WTC11 (cell line): Measurements from ENCODE around the gene USH2A. TPM values are rescaled to one million over a fixed set of nuclear protein-coding genes. Genes with fewer than 3 reads are reported as not detected.

Experiments
- ATAC-seq: fragments of 200-7000 bp; cut with Tn5 transposase; 2 replicates; pipeline ENCODE4 v1.10.0; 2021; ENCODE audit warnings: mild to moderate bottlenecking, moderate library complexity
- CTCF ChIA-PET: fragments of 300-600 bp; sonication (Branson Sonifier 250); formaldehyde crosslinking; loops from one replicate; lab custom pipeline; 2021; ENCODE audit warnings: antibody characterized with exemption; lab: Charles Lee
- POLR2A ChIA-PET: fragments of 350-600 bp; sonication (Branson Sonifier 250); formaldehyde crosslinking; loops from one replicate; lab custom pipeline; 2021; ENCODE audit warnings: antibody characterized with exemption; lab: Charles Lee
- DNase-seq: peaks from one replicate; pipeline ENCODE4 v3.0.0; 2021; ENCODE audit warnings: low spot score
- H3K27ac Mint-ChIP-seq: 2 replicates; pipeline ENCODE4 v1.8.0; 2021; ENCODE audit warnings: mixed read lengths
- H3K27me3 Mint-ChIP-seq: 2 replicates; pipeline ENCODE4 v1.8.0; 2021; ENCODE audit warnings: low read depth, mild to moderate bottlenecking, moderate library complexity, mixed read lengths
- H3K36me3 Mint-ChIP-seq: 2 replicates; pipeline ENCODE4 v1.8.0; 2021; ENCODE audit warnings: mixed read lengths
- H3K4me1 Mint-ChIP-seq: 2 replicates; pipeline ENCODE4 v1.8.0; 2022; ENCODE audit warnings: mixed read lengths
- H3K4me3 Mint-ChIP-seq: 2 replicates; pipeline ENCODE4 v1.8.0; 2021; ENCODE audit warnings: mild to moderate bottlenecking, moderate library complexity, mixed read lengths
- H3K9me3 Mint-ChIP-seq: 2 replicates; pipeline ENCODE4 v1.8.0; 2021; ENCODE audit warnings: mixed read lengths
- ATF3 ChIP-seq: sonication (generic); formaldehyde crosslinking; conservative IDR thresholded peaks from 2 replicates; pipeline ENCODE4 v1.8.1; 2022; ENCODE audit warnings: mild to moderate bottlenecking, missing genetic modification reagents
- CDX4 ChIP-seq: fragments of 250-450 bp; sonication (Bioruptor Pico); IDR thresholded peaks from 2 replicates; pipeline ENCODE4 v1.9.0; 2021; ENCODE audit warnings: moderate library complexity, mild to moderate bottlenecking, inconsistent platforms, borderline replicate concordance
- CTCF ChIP-seq: fragments of 200-600 bp; IDR thresholded peaks from 2 replicates; pipeline ENCODE4 v1.8.0; 2022; ENCODE audit warnings: antibody characterized with exemption
- ETV6 ChIP-seq: sonication (generic); formaldehyde crosslinking; IDR thresholded peaks from 2 replicates; pipeline ENCODE4 v1.8.1; 2022; ENCODE audit warnings: mild to moderate bottlenecking, missing genetic modification reagents
- FOXJ3 ChIP-seq: sonication (generic); formaldehyde crosslinking; IDR thresholded peaks from 2 replicates; pipeline ENCODE4 v1.9.0; 2021; ENCODE audit warnings: missing genetic modification reagents, mild to moderate bottlenecking, borderline replicate concordance
- FOXK1 ChIP-seq: sonication (generic); formaldehyde crosslinking; IDR thresholded peaks from 2 replicates; pipeline ENCODE4 v1.8.0; 2022; ENCODE audit warnings: mild to moderate bottlenecking, moderate library complexity, missing genetic modification reagents
- FOXP1 ChIP-seq: sonication (generic); formaldehyde crosslinking; IDR thresholded peaks from 2 replicates; pipeline ENCODE4 v1.8.0; 2022; ENCODE audit warnings: missing genetic modification reagents, mild to moderate bottlenecking, moderate library complexity, borderline replicate concordance
- GABPB1 ChIP-seq: sonication (generic); formaldehyde crosslinking; IDR thresholded peaks from 2 replicates; pipeline ENCODE4 v1.8.1; 2023; ENCODE audit warnings: mild to moderate bottlenecking, missing genetic modification reagents
- GTF2I ChIP-seq: fragments of 250-450 bp; sonication (Bioruptor Pico); conservative IDR thresholded peaks from 2 replicates; pipeline ENCODE4 v1.4.0; 2021; ENCODE audit warnings: mild to moderate bottlenecking
- IRF2 ChIP-seq: sonication (generic); formaldehyde crosslinking; IDR thresholded peaks from 2 replicates; pipeline ENCODE4 v1.8.0; 2022; ENCODE audit warnings: low read depth, missing genetic modification reagents, borderline replicate concordance
- MAX ChIP-seq: sonication (generic); formaldehyde crosslinking; IDR thresholded peaks from 2 replicates; pipeline ENCODE4 v1.8.0; 2022; ENCODE audit warnings: mild to moderate bottlenecking, missing genetic modification reagents
- MLX ChIP-seq: sonication (generic); formaldehyde crosslinking; IDR thresholded peaks from 2 replicates; pipeline ENCODE4 v1.8.1; 2023; ENCODE audit warnings: mild to moderate bottlenecking, missing genetic modification reagents, moderate library complexity
- MYBL2 ChIP-seq: sonication (generic); formaldehyde crosslinking; IDR thresholded peaks from 2 replicates; pipeline ENCODE4 v1.8.1; 2023; ENCODE audit warnings: mild to moderate bottlenecking, moderate library complexity, missing genetic modification reagents
- NFATC4 ChIP-seq: fragments of 250-450 bp; sonication (Bioruptor Pico); IDR thresholded peaks from 2 replicates; pipeline ENCODE4 v1.9.0; 2021; ENCODE audit warnings: mild to moderate bottlenecking
- NR2C2 ChIP-seq: sonication (generic); formaldehyde crosslinking; IDR thresholded peaks from 2 replicates; pipeline ENCODE4 v1.8.0; 2022; ENCODE audit warnings: mild to moderate bottlenecking, missing genetic modification reagents
- OVOL2 ChIP-seq: fragments of 250-450 bp; sonication (Bioruptor Pico); IDR thresholded peaks from 2 replicates; pipeline ENCODE4 v1.9.0; 2021; ENCODE audit warnings: mild to moderate bottlenecking, borderline replicate concordance
- PRRX2 ChIP-seq: fragments of 250-450 bp; sonication (Bioruptor Pico); IDR thresholded peaks from 2 replicates; pipeline ENCODE4 v1.8.0; 2021; ENCODE audit warnings: mild to moderate bottlenecking
- SMAD3 ChIP-seq: sonication (generic); formaldehyde crosslinking; IDR thresholded peaks from 2 replicates; pipeline ENCODE4 v1.8.0; 2022; ENCODE audit warnings: missing genetic modification reagents, mild to moderate bottlenecking, borderline replicate concordance
- SMAD4 ChIP-seq: sonication (generic); formaldehyde crosslinking; IDR thresholded peaks from 2 replicates; pipeline ENCODE4 v1.8.0; 2022; ENCODE audit warnings: mild to moderate bottlenecking, missing genetic modification reagents
- SP1 ChIP-seq: sonication (generic); formaldehyde crosslinking; conservative IDR thresholded peaks from 2 replicates; pipeline ENCODE4 v1.8.1; 2022; ENCODE audit warnings: missing genetic modification reagents
- TEAD1 ChIP-seq: sonication (generic); formaldehyde crosslinking; IDR thresholded peaks from 2 replicates; pipeline ENCODE4 v1.8.0; 2022; ENCODE audit warnings: mild to moderate bottlenecking, missing genetic modification reagents
- TP53 ChIP-seq: sonication (generic); formaldehyde crosslinking; IDR thresholded peaks from 2 replicates; pipeline ENCODE4 v1.8.1; 2023; ENCODE audit warnings: mild to moderate bottlenecking, missing genetic modification reagents
- USF1 ChIP-seq: sonication (generic); formaldehyde crosslinking; IDR thresholded peaks from 2 replicates; pipeline ENCODE4 v1.8.0; 2022; ENCODE audit warnings: mild to moderate bottlenecking, missing genetic modification reagents
- ZNF138 ChIP-seq: sonication (generic); formaldehyde crosslinking; conservative IDR thresholded peaks from 2 replicates; pipeline ENCODE4 v1.8.1; 2022; ENCODE audit warnings: mild to moderate bottlenecking, moderate library complexity, missing genetic modification reagents
- ZNF219 ChIP-seq: sonication (generic); formaldehyde crosslinking; IDR thresholded peaks from 2 replicates; pipeline ENCODE4 v1.8.0; 2023; ENCODE audit warnings: missing genetic modification reagents, mild to moderate bottlenecking, borderline replicate concordance
- ZNF396 ChIP-seq: fragments of 250-450 bp; sonication (Bioruptor Pico); IDR thresholded peaks from 2 replicates; pipeline ENCODE4 v1.8.0; 2021; ENCODE audit warnings: mild to moderate bottlenecking, moderate library complexity, borderline replicate concordance
- ZNF671 ChIP-seq: fragments of 250-450 bp; sonication (Bioruptor Pico); IDR thresholded peaks from 2 replicates; pipeline ENCODE4 v1.8.0; 2021; ENCODE audit warnings: mild to moderate bottlenecking
- total RNA-seq: library from RNA; stranded (reverse); gene quantifications from 3 replicates; pipeline ENCODE4 v1.2.3, GENCODE V29; 2021
- TF ChIP-seq, protein P1 (sequence below): fragments of 250-450 bp; sonication (Bioruptor Pico); IDR thresholded peaks from 2 replicates; pipeline ENCODE4 v1.9.0; 2021; ENCODE audit warnings: mild to moderate bottlenecking
- TF ChIP-seq, protein P2 (sequence below): sonication (generic); formaldehyde crosslinking; IDR thresholded peaks from 2 replicates; pipeline ENCODE4 v1.8.1; 2023; ENCODE audit warnings: mild to moderate bottlenecking, missing genetic modification reagents

The USH2A gene
- total RNA-seq, 1 experiment from 2014 or later = 0.37 TPM

DNA sequence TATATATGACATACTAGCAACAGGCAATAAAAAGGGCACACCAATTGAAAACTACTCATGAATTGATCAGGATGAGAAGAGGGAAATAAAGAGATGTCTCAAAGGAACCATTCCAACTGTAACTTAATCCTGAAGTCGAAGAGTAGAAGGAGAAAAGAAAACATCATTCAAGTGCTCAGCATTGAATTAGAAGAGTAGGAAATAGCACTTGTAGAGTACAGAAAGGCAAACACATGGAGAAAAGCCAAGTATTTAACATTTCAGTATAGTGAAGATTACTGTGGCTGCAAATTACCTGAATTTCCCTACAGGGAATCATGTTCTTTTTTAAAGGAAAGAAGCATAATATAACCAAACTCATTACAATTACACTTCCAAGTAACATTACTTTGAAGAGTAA lies 651.1 kb downstream of the USH2A start:
- POLR2A ChIA-PET = no interaction called here
- H3K4me3 Mint-ChIP-seq = no peak overlapping the region
- TF ChIP-seq OVOL2 (CRISPR knock-in tag) (no peak), ATF3 (CRISPR knock-in tag) (no peak), MLX (no peak), SMAD4 (no peak), ZNF671 (CRISPR knock-in tag) (no peak), USF1 (no peak), SP1 (CRISPR knock-in tag) (no peak), ETV6 (CRISPR knock-in tag) (no peak), NFATC4 (no peak), TP53 (no peak), MYBL2 (CRISPR knock-in tag) (no peak), PRRX2 (no peak), MAX (CRISPR knock-in tag) (no peak), GTF2I (CRISPR knock-in tag) (no peak), NR2C2 (CRISPR knock-in tag) (no peak), GABPB1 (CRISPR knock-in tag) (no peak), CTCF (no peak)
- TF ChIP-seq, protein P1, sequence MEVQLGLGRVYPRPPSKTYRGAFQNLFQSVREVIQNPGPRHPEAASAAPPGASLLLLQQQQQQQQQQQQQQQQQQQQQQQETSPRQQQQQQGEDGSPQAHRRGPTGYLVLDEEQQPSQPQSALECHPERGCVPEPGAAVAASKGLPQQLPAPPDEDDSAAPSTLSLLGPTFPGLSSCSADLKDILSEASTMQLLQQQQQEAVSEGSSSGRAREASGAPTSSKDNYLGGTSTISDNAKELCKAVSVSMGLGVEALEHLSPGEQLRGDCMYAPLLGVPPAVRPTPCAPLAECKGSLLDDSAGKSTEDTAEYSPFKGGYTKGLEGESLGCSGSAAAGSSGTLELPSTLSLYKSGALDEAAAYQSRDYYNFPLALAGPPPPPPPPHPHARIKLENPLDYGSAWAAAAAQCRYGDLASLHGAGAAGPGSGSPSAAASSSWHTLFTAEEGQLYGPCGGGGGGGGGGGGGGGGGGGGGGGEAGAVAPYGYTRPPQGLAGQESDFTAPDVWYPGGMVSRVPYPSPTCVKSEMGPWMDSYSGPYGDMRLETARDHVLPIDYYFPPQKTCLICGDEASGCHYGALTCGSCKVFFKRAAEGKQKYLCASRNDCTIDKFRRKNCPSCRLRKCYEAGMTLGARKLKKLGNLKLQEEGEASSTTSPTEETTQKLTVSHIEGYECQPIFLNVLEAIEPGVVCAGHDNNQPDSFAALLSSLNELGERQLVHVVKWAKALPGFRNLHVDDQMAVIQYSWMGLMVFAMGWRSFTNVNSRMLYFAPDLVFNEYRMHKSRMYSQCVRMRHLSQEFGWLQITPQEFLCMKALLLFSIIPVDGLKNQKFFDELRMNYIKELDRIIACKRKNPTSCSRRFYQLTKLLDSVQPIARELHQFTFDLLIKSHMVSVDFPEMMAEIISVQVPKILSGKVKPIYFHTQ (CRISPR knock-in tag) = no peak
- no peaks in the 10 kb centered on the region for H3K9me3 Mint-ChIP-seq
- DNase-seq = no peak
- CTCF ChIA-PET = no interaction called here
- no peaks in the 10 kb centered on the region for H3K36me3 Mint-ChIP-seq
- peak overlapping the region; percentile 21; the same call in 1 of the 2 replicates for H3K27ac Mint-ChIP-seq
- H3K4me1 Mint-ChIP-seq = peaks cover 58% of the 10 kb centered on the region
- H3K27me3 Mint-ChIP-seq = no peaks in the 10 kb centered on the region
- no peak for ATAC-seq

GRCh38 chr1:215768303-215768702 lies 654.9 kb downstream of the USH2A start:
- Mint-ChIP-seq H3K9me3 (no peaks in the 10 kb centered on the region; the same call in 1 of the 2 replicates), H3K4me1 (peaks cover 45% of the 10 kb centered on the region), H3K27me3 (no peaks in the 10 kb centered on the region), H3K36me3 (no peaks in the 10 kb centered on the region), H3K4me3 (peak overlapping the region; percentile 2; the same call in 1 of the 2 replicates), H3K27ac (peak overlapping the region; percentile 68)
- ChIA-PET CTCF (interaction anchor here (1.4 to 1.6 kb wide), 2 partner anchors 8 to 58 kb away, joined by 4 read pairs; no protein-coding TSS in a partner anchor), POLR2A (no interaction called here)
- ATAC-seq (no peak), DNase-seq (no peak)
- TF ChIP-seq TEAD1 (CRISPR knock-in tag) (no peak), FOXP1 (CRISPR knock-in tag) (no peak), ZNF671 (CRISPR knock-in tag) (no peak), CDX4 (CRISPR knock-in tag) (no peak), IRF2 (CRISPR knock-in tag) (no peak), ZNF396 (CRISPR knock-in tag) (no peak), ZNF138 (CRISPR knock-in tag) (no peak), FOXJ3 (CRISPR knock-in tag) (no peak), ZNF219 (CRISPR knock-in tag) (no peak), SMAD3 (CRISPR knock-in tag) (no peak), FOXK1 (CRISPR knock-in tag) (no peak), NFATC4 (no peak), NR2C2 (CRISPR knock-in tag) (no peak), MAX (CRISPR knock-in tag) (no peak), OVOL2 (CRISPR knock-in tag) (no peak)
- TF ChIP-seq, protein P2, sequence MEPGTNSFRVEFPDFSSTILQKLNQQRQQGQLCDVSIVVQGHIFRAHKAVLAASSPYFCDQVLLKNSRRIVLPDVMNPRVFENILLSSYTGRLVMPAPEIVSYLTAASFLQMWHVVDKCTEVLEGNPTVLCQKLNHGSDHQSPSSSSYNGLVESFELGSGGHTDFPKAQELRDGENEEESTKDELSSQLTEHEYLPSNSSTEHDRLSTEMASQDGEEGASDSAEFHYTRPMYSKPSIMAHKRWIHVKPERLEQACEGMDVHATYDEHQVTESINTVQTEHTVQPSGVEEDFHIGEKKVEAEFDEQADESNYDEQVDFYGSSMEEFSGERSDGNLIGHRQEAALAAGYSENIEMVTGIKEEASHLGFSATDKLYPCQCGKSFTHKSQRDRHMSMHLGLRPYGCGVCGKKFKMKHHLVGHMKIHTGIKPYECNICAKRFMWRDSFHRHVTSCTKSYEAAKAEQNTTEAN (CRISPR knock-in tag) = no peak
